ENCODE measurements around the gene PALLD.

- TF ChIP-seq, protein P1, sequence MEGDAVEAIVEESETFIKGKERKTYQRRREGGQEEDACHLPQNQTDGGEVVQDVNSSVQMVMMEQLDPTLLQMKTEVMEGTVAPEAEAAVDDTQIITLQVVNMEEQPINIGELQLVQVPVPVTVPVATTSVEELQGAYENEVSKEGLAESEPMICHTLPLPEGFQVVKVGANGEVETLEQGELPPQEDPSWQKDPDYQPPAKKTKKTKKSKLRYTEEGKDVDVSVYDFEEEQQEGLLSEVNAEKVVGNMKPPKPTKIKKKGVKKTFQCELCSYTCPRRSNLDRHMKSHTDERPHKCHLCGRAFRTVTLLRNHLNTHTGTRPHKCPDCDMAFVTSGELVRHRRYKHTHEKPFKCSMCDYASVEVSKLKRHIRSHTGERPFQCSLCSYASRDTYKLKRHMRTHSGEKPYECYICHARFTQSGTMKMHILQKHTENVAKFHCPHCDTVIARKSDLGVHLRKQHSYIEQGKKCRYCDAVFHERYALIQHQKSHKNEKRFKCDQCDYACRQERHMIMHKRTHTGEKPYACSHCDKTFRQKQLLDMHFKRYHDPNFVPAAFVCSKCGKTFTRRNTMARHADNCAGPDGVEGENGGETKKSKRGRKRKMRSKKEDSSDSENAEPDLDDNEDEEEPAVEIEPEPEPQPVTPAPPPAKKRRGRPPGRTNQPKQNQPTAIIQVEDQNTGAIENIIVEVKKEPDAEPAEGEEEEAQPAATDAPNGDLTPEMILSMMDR (IDR thresholded peaks at IDR 0.05): no peak
- no peak for TF ChIP-seq POLR2A (IDR thresholded peaks at IDR 0.05)
Measured at GRCh38 chr4:168569066-168569930, 72.4 kb downstream of the PALLD start.
